RKO (cell line): ENCODE measurements around the gene FBXO9.

Experiments used
- DNase-seq: peaks from one replicate; pipeline ENCODE4 v3.0.0-alpha.2; 2016; ENCODE audit warnings: low spot score

FBXO9 gene

DNA sequence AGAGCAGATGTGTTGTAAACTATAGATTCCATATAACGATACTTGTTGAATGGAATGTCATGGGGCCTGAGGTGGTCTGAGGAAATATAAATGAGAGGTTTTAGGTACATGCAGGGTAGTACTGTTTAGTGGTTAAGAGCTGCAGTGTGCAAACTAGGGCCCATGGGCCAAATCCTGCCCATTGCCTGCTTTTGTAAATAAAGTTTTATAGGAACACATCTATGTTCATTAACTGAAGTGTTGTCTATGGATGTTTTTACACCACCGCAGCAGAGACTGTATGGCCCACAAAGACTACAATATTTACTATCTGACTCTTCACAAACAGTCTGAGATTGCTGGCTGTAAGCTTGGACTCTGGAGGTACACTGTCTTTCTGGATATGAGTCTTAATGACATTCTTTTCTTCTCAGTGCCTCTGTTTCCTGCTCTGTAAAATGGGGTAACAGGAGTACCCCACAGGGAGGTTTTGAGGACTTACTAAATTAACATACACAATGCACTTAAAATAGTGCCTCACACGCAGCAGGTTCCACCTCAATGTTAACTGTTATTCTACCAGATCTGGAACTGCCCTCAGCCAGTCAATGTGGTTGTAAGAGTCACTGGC lies 70.9 kb downstream of the FBXO9 start:
- no peak for DNase-seq

DNA sequence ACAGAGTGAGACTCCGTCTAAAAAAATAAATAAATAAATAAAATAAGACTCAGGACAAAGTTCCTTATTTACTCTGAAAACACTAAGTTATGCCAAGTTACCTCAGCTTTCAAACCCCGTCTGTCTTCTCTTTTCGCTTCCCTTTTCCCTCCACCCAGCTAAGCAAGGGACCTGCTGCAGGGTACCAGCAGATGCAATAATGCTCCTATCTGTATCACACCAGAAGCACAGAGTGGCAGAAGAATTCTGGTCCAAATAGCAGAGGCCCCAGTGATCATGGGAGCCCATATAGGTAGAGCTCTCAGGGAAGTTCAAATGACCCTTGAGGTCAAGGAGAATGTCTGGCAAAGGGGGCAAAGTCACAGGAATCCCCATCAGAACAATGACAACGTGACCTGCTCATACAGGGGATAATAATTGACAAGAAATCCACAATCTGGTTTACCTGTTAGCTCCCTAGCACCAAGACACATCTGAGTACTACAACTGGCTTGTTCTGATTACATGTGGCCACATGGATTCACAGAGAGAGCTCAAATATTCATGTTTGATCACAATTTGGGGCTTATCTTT lies 74.7 kb downstream of the FBXO9 start:
- DNase-seq, result no peak

DNA sequence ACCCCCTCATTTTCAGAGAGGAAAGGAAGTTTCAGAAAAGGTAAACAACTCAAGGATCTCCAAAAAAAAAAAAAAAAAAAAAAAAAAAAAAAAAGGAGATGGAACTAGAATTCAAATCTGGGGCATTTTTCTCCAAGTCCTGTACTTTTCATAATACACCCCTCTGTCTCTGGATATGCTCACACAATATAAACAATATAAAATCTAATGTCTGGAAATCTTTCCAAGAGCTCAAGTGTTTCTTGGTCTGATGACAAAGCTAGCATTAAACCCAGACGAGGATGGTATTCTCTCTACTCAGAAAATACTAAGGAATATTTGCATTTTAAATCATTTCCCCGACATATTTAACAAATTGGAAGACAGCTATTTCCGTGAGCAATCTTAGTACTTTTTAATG lies 77.6 kb downstream of the FBXO9 start:
- no peak for DNase-seq

- DNase-seq, result no peak
Measured at GRCh38 chr6:53143710-53144109, 78.5 kb downstream of the FBXO9 start.

DNA sequence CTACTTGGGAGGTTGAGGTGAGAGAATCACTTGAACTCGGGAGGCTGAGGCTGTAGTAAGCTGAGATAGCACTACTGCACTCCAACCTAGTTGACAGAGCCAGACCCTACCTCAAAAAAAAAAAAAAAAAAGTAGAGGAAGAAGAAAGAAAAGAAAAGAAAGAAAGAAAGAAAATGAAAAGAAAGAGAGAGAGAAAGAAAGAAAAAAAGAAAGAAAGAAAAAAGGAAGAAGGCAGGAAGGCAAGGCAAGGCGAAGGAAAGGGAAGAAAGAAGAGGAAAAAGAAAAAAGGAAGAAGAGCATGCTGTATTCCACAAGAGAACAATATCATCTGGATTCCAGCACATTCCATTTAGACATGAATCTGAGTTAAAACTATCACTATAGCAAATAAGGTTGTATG lies 79.6 kb downstream of the FBXO9 start:
- DNase-seq, result no peak

DNA sequence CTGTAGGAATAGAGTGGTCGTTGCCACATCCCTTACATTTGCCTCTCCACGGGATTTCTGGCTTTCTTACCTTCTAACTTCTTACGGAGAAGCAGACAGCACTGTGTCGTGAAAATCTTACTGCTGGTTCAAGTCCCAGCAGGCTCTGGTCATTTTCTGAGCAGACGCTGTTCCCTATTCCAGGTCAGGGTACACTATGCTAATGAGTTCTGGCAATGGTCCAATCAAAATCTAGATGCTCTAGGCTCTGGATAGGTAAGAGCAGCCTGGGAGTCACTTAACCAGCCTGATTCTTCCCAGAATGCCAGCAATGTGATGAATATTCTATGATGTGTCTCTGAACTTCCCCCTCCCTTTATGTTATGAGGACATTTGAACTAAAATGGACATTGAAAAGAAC lies 83.5 kb downstream of the FBXO9 start, which contains the start of gene GCM1:
TSS of gene GCM1 (minus strand) at position 158 of the 400 bp plus-strand sequence. CDS start 3,209 bp downstream, outside the sequence.
- DNase-seq, result no peak
